COLO668 (cell line): Measurements from ENCODE around the gene CITED4.
A peak's percentile ranks its signal among the peaks of the same experiment; 100 is the strongest.

Source experiments
- DNase-seq: peaks from one replicate; lab custom pipeline; 2025; ENCODE audit not compliant: unreplicated experiment; lab: John Stamatoyannopoulos, UW

Gene CITED4

GRCh38 chr1:40886318-40887011 lies 24.3 kb upstream of the CITED4 start:
- no peak for DNase-seq

- DNase-seq, result no peak
Observed at GRCh38 chr1:40884055-40884795, 22.1 kb upstream of the CITED4 start.

- no peak for DNase-seq
Observed at GRCh38 chr1:40880813-40881549, 18.8 kb upstream of the CITED4 start.

GRCh38 chr1:40879482-40880175 lies 17.5 kb upstream of the CITED4 start:
- no peak for DNase-seq

- DNase-seq, result no peak
Observed at GRCh38 chr1:40878906-40879305, 16.7 kb upstream of the CITED4 start.

- DNase-seq, result peak; percentile 49
Observed at GRCh38 chr1:40877698-40878097, 15.5 kb upstream of the CITED4 start.

GRCh38 chr1:40876891-40877290 lies 14.7 kb upstream of the CITED4 start:
- no peak for DNase-seq

- no peak for DNase-seq
Observed at GRCh38 chr1:40876436-40876761, 14.2 kb upstream of the CITED4 start.

GRCh38 chr1:40873863-40874472 lies 11.8 kb upstream of the CITED4 start:
- DNase-seq, result no peak

- DNase-seq, result no peak
Observed at GRCh38 chr1:40872276-40872675, 10.1 kb upstream of the CITED4 start.

GRCh38 chr1:40870135-40870728 lies 8.1 kb upstream of the CITED4 start:
- no peak for DNase-seq

GRCh38 chr1:40868051-40868723 lies 6.0 kb upstream of the CITED4 start:
- DNase-seq, result no peak

- DNase-seq, result peak; percentile 58
Observed at GRCh38 chr1:40861224-40862003, 749 bp downstream of the CITED4 start.

- DNase-seq, result no peak
Observed at GRCh38 chr1:40860706-40861223, 1.4 kb downstream of the CITED4 start.

GRCh38 chr1:40858856-40859416 lies 3.2 kb downstream of the CITED4 start:
- DNase-seq, result no peak

- no peak for DNase-seq
Observed at GRCh38 chr1:40857737-40858136, 4.4 kb downstream of the CITED4 start.

- DNase-seq, result no peak
Observed at GRCh38 chr1:40856656-40857302, 5.4 kb downstream of the CITED4 start.

- no peak for DNase-seq
Observed at GRCh38 chr1:40856116-40856515, 6.0 kb downstream of the CITED4 start.
